ENCODE data around the gene JAK2.
"Not testable (repeated sequence)": the region's sequence is repeated elsewhere in the genome, so short reads cannot be mapped to it uniquely, and the experiment has no call there.

JAK2 gene

GRCh38 chr9:4984621-4985385 is at the start of gene JAK2:
TSS of gene JAK2 (plus strand) at chr9:4985272. CDS start at chr9:5021988, 36,716 bp downstream.
- DNase-seq: peak; percentile 87

- DNase-seq: no peak
Observed at GRCh38 chr9:4936277-4936676, 48.8 kb upstream of the JAK2 start.

GRCh38 chr9:4936823-4937222 is 48.2 kb upstream of the JAK2 start:
- DNase-seq: no peak

- no peak for DNase-seq
Observed at GRCh38 chr9:4937446-4937845, 47.6 kb upstream of the JAK2 start.

GRCh38 chr9:4938496-4938895 is 46.6 kb upstream of the JAK2 start:
- DNase-seq: no peak

GRCh38 chr9:4939118-4939561 is 45.9 kb upstream of the JAK2 start:
- no peak for DNase-seq

- not testable (repeated sequence) for DNase-seq
Observed at GRCh38 chr9:4942042-4942691, 42.9 kb upstream of the JAK2 start.

GRCh38 chr9:4943346-4943745 is 41.7 kb upstream of the JAK2 start:
- no peak for DNase-seq

- DNase-seq: not testable (repeated sequence)
Observed at GRCh38 chr9:4944431-4945211, 40.5 kb upstream of the JAK2 start.

- DNase-seq: no peak
Observed at GRCh38 chr9:4946937-4947336, 38.1 kb upstream of the JAK2 start.

- DNase-seq: no peak
Observed at GRCh38 chr9:4955836-4956235, 29.2 kb upstream of the JAK2 start.

GRCh38 chr9:4959031-4959430 is 26.0 kb upstream of the JAK2 start:
- no peak for DNase-seq

GRCh38 chr9:4962085-4962484 is 23.0 kb upstream of the JAK2 start:
- DNase-seq: no peak

- DNase-seq: no peak
Observed at GRCh38 chr9:4964540-4964939, 20.5 kb upstream of the JAK2 start.

GRCh38 chr9:4965174-4965821 is 19.8 kb upstream of the JAK2 start:
- DNase-seq: no peak

GRCh38 chr9:4967523-4967922 is 17.5 kb upstream of the JAK2 start:
- no peak for DNase-seq

- no peak for DNase-seq
Observed at GRCh38 chr9:4969130-4969529, 15.9 kb upstream of the JAK2 start.

- DNase-seq: no peak
Observed at GRCh38 chr9:4970970-4971641, 14.0 kb upstream of the JAK2 start.

- DNase-seq: no peak
Observed at GRCh38 chr9:4973246-4973645, 11.8 kb upstream of the JAK2 start.

GRCh38 chr9:4973902-4974301 is 11.2 kb upstream of the JAK2 start:
- no peak for DNase-seq

GRCh38 chr9:4979239-4979638 is 5.8 kb upstream of the JAK2 start:
- DNase-seq: no peak

- no peak for DNase-seq
Observed at GRCh38 chr9:4980086-4980727, 4.9 kb upstream of the JAK2 start.
